HAP-1 (cell line): ENCODE measurements around the gene ELMO1.

Experiments used
- DNase-seq, 2 experiments: peaks; one replicate each; pipeline ENCODE4 v3.0.0-alpha.2; 2016 to 2020; ENCODE audit warnings: low spot score in 2 of 2
- H3K27me3 ChIP-seq: fragments of 250-450 bp; sonication (Bioruptor Pico); 2 replicates; pipeline ENCODE4 v1.5.1; 2020; ENCODE audit warnings: low read depth, mild to moderate bottlenecking, moderate library complexity
- H3K36me3 ChIP-seq: fragments of 250-450 bp; sonication (Bioruptor Pico); replicated peaks from 2 replicates; pipeline ENCODE4 v1.5.1; 2020; ENCODE audit warnings: mild to moderate bottlenecking
- H3K4me1 ChIP-seq: fragments of 250-450 bp; sonication (Bioruptor Pico); 2 replicates; pipeline ENCODE4 v1.5.1; 2020; ENCODE audit warnings: mild to moderate bottlenecking
- H3K4me3 ChIP-seq: fragments of 250-450 bp; sonication (Bioruptor Pico); 2 replicates; pipeline ENCODE4 v1.5.1; 2020; ENCODE audit warnings: mild to moderate bottlenecking, moderate library complexity
- H3K9me3 ChIP-seq: fragments of 250-450 bp; sonication (Bioruptor Pico); 2 replicates; pipeline ENCODE4 v1.5.1; 2020; ENCODE audit warnings: mild to moderate bottlenecking, moderate library complexity
- in situ Hi-C: fragments of 300-500 bp; cut with MboI; formaldehyde crosslinking; loops from 3 replicates; pipeline ENCODE4 v1.14.3; 2020; ENCODE audit warnings: low sequenced_read_pairs, inconsistent platforms, mixed read lengths

ELMO1 gene

GRCh38 chr7:36923185-36923584, 525.5 kb downstream of the ELMO1 start:
- in situ Hi-C loops = no loop called here
- Histone ChIP-seq H3K4me1 (no peaks in the 10 kb centered on the region), H3K4me3 (no peak overlapping the region), H3K9me3 (no peaks in the 10 kb centered on the region), H3K36me3 (no peaks in the 10 kb centered on the region), H3K27me3 (no peaks in the 10 kb centered on the region)
- DNase-seq = no peak

DNA sequence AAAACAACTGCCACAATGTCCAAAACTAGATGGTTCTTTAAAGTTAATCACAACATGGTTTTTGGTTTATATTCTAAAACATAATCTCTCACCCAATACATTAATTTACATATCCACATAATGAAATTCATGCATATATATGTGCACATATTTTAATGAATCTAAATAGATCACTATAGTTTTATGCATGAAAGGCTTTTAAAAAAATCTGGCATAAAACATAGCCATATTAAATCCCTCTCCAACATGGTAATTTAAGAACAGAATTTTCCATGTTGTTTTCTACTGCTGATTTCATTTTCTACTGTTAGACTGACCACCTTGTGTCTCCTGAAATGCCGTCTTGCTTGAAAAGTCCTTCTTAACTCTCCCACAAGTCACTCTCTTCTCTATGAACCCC, 528.2 kb downstream of the ELMO1 start:
- in situ Hi-C loops = no loop called here

DNA sequence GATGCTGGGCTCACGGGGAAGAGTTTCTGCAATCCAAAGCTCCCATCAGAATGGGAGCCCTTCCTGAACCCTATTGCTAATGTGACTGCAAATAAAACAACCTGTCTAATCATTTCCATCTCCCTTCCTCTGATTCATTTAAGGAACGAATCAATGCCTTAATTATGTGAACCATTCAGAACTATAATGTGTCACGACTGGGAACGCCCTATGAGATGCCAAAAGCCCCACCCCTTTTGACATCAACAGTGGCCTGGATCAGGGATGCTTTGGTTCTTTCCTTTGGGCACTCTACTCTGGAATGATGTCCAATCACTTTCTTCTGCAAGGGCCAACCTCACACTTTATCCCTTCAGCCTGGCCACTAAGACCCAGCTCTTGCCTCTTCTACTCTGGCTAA, 528.9 kb downstream of the ELMO1 start:
- Histone ChIP-seq H3K36me3 (no peaks in the 10 kb centered on the region), H3K9me3 (no peaks in the 10 kb centered on the region), H3K27me3 (no peaks in the 10 kb centered on the region), H3K4me1 (no peaks in the 10 kb centered on the region), H3K4me3 (no peak overlapping the region)
- no peak for DNase-seq
- in situ Hi-C loops = no loop called here

More for the DNA sequence above, 528.2 kb downstream of the ELMO1 start:
- H3K4me1 ChIP-seq = no peaks in the 10 kb centered on the region
- no peaks in the 10 kb centered on the region for H3K9me3 ChIP-seq
- H3K36me3 ChIP-seq = no peaks in the 10 kb centered on the region
- no peaks in the 10 kb centered on the region for H3K27me3 ChIP-seq
- DNase-seq = no peak
- no peak overlapping the region for H3K4me3 ChIP-seq

GRCh38 chr7:36918591-36918990, 530.1 kb downstream of the ELMO1 start:
- Histone ChIP-seq H3K4me1 (no peaks in the 10 kb centered on the region), H3K4me3 (no peak overlapping the region), H3K36me3 (no peaks in the 10 kb centered on the region), H3K27me3 (no peaks in the 10 kb centered on the region), H3K9me3 (no peaks in the 10 kb centered on the region)
- DNase-seq = no peak
- in situ Hi-C loops = no loop called here

DNA sequence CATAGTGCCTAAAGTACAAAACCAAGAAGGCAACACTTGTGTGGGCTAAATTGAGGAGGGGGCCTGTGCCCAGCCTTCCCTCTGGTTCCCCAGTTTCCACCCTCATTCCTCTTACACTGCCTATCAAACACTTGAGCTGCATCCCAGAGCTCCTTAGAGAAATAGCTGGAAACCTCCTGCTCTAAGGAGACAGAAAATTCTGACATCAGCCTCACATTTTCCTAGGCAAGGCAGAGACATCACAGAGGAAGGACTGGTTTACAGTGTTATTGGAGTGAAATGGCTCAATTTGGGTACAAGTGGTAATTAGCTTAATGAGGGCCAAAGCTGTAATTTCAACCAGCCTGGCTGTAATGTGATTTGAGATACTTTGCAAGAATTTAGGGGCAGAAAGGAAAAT, 532.0 kb downstream of the ELMO1 start:
- H3K4me1 ChIP-seq = no peaks in the 10 kb centered on the region
- in situ Hi-C loops = no loop called here
- DNase-seq = no peak

DNA sequence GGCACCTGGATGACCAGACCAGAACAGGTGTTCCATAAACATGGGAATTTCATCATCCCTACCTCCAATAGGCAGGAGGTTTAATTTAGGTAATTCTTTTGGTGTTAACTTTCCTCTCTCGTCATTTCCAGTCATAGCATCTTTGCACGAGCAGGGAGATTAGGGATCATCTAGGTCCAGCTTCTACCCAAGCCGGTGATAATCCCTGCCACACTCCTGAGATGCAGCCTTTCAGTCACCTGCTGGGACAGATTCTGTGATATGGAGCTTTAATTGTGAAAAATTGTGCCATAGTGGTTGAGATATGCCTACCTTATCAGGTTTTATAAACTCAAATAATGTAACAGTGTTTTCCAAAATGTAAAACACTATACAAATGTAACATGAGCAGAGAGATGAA, 532.5 kb downstream of the ELMO1 start:
- Histone ChIP-seq H3K4me1 (no peaks in the 10 kb centered on the region), H3K36me3 (no peaks in the 10 kb centered on the region), H3K9me3 (no peaks in the 10 kb centered on the region), H3K4me3 (no peak overlapping the region), H3K27me3 (no peaks in the 10 kb centered on the region)
- no peak for DNase-seq
- in situ Hi-C loops = no loop called here

More for the DNA sequence above, 532.0 kb downstream of the ELMO1 start:
- Histone ChIP-seq H3K36me3 (no peaks in the 10 kb centered on the region), H3K4me3 (no peak overlapping the region), H3K27me3 (no peaks in the 10 kb centered on the region), H3K9me3 (no peaks in the 10 kb centered on the region)

DNA sequence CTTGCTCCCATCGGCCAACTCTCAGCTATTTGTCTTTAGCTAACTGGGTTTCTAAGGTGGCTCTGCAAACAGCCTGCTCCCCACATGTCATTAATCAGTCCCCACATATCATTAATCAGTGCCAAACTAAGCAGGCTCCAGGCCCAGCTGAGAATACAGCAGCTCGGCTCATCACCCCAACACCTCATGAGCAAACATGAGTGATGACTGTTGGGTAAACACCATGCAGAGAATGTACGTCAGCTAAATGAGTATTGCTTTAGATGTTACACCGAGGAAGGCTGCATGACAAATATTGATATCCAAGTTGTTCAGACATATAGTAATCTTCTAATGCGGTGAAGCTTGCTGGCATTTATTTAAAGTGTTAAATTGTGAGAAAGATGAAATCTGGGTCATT, 536.9 kb downstream of the ELMO1 start:
- Histone ChIP-seq H3K4me3 (no peak overlapping the region), H3K4me1 (no peaks in the 10 kb centered on the region), H3K27me3 (no peaks in the 10 kb centered on the region), H3K36me3 (no peaks in the 10 kb centered on the region), H3K9me3 (no peaks in the 10 kb centered on the region)
- DNase-seq = no peak
- in situ Hi-C loops = no loop called here

- H3K27me3 ChIP-seq = no peaks in the 10 kb centered on the region
- no peaks in the 10 kb centered on the region for H3K4me1 ChIP-seq
- H3K36me3 ChIP-seq = no peaks in the 10 kb centered on the region
- DNase-seq = no peak
- H3K9me3 ChIP-seq = no peaks in the 10 kb centered on the region
- no peak overlapping the region for H3K4me3 ChIP-seq
- in situ Hi-C loops = no loop called here
These were observed 537.8 kb downstream of the ELMO1 start for GRCh38 chr7:36910859-36911258.

DNA sequence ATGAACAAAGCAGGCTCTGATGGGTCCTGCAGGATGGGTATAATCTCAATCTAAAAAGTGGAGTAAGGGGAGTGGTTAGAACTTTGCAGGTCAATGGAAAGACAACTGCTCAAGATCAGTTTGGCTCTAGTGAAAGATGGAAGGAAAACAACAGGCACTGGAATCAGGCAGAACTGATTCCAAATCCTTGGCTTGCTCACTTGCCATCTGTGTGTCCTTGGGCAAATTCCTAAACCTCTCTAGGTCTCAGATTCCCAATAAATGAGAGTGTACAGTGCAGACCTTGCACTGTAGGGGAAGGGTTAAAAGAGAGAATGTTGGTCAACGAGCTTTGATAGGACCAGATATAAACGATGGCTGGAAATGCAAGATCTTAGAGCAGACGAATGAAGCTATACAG, 538.3 kb downstream of the ELMO1 start:
- in situ Hi-C loops = no loop called here
- Histone ChIP-seq H3K4me3 (no peak overlapping the region), H3K27me3 (no peaks in the 10 kb centered on the region), H3K36me3 (no peaks in the 10 kb centered on the region), H3K9me3 (no peaks in the 10 kb centered on the region), H3K4me1 (no peaks in the 10 kb centered on the region)
- DNase-seq = no peak

DNA sequence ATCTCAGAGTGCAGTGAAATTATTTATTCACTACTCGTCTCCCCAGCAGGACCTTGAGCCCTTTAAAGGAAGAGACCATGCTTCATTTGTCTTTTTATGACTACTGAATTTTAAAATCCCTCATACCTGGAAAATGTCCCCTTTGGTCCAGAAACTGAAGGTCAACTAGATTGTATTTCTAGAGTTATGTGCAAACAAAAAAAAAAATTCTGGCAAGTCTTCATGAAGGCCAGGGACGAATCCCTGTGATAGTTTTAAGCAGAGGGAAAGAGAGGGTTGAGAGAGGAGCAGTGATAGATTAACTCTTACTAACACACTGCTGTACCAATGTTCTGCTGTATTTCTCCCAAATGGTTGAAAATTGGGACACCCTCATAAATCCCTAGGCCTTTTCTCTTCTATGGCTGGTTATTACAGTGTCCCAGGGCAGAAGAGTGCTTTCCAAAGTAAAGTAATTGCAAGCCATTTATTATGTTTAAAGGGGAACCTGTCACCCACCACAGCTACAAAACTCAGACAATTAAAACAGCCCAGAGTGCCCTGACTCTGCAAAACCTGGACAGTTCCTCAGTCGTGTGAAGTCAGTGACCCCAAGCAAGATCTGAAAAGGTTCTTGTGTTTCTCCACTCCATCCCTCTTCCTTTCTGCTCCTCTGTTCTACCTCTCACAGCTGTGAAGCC, 541.6 kb downstream of the ELMO1 start:
- Histone ChIP-seq H3K36me3 (no peaks in the 10 kb centered on the region), H3K4me3 (no peak overlapping the region), H3K9me3 (no peaks in the 10 kb centered on the region), H3K4me1 (no peaks in the 10 kb centered on the region), H3K27me3 (no peaks in the 10 kb centered on the region)
- in situ Hi-C loops = no loop called here
- DNase-seq = no peak

DNA sequence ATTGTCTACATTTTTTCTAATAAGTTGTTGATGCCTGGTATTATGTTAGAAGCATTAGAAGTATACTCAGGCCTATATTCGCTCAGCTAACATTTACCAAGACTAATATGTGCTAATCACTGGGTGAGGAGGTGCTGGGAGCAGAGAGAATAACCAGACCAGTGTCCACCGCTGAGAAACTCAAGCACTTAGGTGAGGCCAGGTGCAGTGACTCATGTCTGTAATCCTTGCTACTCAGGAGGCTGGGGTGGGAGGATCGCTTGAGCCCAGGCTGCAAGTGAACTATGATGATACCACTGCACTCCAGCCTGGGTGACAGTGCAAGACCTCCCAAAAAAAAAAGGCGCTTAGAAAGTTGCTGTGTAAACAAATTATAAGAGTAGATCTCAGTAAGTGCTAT, 542.2 kb downstream of the ELMO1 start:
- in situ Hi-C loops = no loop called here
- Histone ChIP-seq H3K27me3 (no peaks in the 10 kb centered on the region), H3K36me3 (no peaks in the 10 kb centered on the region), H3K4me1 (no peaks in the 10 kb centered on the region), H3K4me3 (no peak overlapping the region), H3K9me3 (no peaks in the 10 kb centered on the region)
- DNase-seq = no peak

DNA sequence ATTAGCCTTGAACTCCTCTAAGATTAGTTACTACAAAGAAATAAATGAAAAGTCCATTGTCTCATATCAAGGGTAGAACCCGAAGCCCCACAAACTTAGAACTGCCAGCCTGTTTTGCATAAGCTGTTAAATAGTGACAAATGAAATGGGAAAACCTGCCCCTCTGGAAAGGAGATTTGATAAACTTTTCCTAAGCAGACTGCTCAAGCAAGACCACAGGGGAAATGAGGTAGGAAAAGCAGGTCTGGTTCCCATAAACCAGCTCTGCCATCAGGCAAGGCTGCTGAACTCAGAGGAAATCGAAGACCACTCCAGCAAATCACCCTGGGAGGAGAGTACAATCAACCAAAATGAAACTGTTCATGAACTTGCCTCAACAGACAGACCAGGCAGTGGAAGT, 542.8 kb downstream of the ELMO1 start:
- Histone ChIP-seq H3K36me3 (no peaks in the 10 kb centered on the region), H3K9me3 (no peaks in the 10 kb centered on the region), H3K4me3 (no peak overlapping the region), H3K27me3 (no peaks in the 10 kb centered on the region), H3K4me1 (no peaks in the 10 kb centered on the region)
- no peak for DNase-seq
- in situ Hi-C loops = no loop called here

GRCh38 chr7:36904802-36905201, 543.9 kb downstream of the ELMO1 start:
- DNase-seq = no peak
- H3K9me3 ChIP-seq = no peaks in the 10 kb centered on the region
- H3K4me1 ChIP-seq = no peaks in the 10 kb centered on the region
- no peaks in the 10 kb centered on the region for H3K27me3 ChIP-seq
- in situ Hi-C loops = no loop called here
- no peaks in the 10 kb centered on the region for H3K36me3 ChIP-seq
- no peak overlapping the region for H3K4me3 ChIP-seq

GRCh38 chr7:36904101-36904500, 544.6 kb downstream of the ELMO1 start:
- no peaks in the 10 kb centered on the region for H3K9me3 ChIP-seq
- in situ Hi-C loops = no loop called here

More at GRCh38 chr7:36904101-36904500, 544.6 kb downstream of the ELMO1 start:
- Histone ChIP-seq H3K4me1 (no peaks in the 10 kb centered on the region), H3K4me3 (no peak overlapping the region), H3K27me3 (no peaks in the 10 kb centered on the region), H3K36me3 (no peaks in the 10 kb centered on the region)
- DNase-seq = no peak
